GM19238 (cell line): Measurements from ENCODE around the gene POLA2.
"Not testable (repeated sequence)": the region's sequence is repeated elsewhere in the genome, so short reads cannot be mapped to it uniquely, and the experiment has no call there.

Source experiments
- DNase-seq: peaks from one replicate; pipeline ENCODE4 v3.0.0; 2011; ENCODE audit warnings: low spot score; ENCODE audit not compliant: insufficient read length

The POLA2 gene

GRCh38 chr11:65242389-65242788 lies 19.4 kb upstream of the POLA2 start:
- no peak for DNase-seq

DNA sequence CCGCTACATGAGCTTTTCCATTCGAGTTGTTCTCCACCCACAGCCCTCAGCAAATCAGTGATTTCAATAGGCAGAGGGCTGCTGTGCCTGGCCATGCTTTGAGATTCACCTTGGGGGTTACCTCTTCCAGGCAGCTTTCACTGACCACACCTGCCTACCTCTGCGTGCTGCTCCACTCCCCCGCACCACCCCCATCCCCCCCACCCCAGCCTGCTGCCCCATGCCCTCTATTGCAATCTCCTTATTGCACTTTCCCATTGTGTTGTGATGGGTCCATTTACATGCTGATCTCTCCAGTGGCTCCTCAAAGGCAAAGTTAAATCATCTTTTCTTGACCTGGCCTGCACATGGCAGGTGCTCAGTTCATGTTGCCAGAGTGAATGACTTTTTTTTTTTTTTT lies 18.0 kb upstream of the POLA2 start:
- no peak for DNase-seq

DNA sequence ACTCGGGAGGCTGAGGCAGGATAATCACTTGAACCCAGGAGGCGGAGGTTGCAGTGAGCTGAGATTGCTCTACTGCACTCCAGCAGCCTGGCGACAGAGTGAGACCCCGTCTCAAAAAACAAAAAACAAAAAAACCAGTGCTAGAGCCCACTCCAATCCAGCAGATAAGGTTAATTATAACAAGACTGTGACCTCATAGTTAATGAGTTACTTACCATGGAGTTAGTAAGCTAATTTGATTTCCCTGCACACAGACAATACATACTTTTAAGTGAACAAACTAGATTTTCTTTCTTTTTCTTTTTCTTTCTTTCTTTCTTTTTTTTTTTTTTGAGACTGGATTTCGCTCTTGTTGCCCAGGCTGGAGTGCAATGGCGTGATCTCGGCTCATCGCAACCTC lies 16.7 kb upstream of the POLA2 start:
- DNase-seq, result not testable (repeated sequence)

- DNase-seq, result no peak
These were observed 15.3 kb upstream of the POLA2 start for GRCh38 chr11:65246506-65246905.

DNA sequence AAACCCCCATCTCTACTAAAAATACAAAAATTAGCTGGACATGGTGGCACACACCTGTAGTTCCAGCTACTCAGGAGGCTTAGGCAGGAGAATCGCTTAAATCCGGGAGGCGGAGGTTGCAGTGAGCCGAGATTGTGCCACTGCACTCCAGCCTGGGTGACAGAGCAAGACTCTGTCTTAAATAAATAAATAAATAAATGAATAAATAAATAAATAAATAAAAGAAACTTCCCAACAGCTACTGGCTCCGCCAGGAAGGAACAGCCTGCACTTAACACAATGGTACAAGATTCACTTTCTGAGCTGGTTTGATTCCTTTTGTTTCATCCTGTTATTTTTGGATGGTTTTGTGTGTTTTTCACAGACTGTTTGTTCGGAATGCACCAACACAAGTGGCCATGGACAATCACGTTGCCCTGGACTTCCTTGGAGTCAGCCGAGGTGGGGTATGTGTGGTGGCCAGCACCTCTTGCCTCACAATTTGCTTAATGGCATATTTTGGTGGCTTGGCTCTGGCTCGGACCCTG lies 13.5 kb upstream of the POLA2 start:
- DNase-seq, result not testable (repeated sequence)

DNA sequence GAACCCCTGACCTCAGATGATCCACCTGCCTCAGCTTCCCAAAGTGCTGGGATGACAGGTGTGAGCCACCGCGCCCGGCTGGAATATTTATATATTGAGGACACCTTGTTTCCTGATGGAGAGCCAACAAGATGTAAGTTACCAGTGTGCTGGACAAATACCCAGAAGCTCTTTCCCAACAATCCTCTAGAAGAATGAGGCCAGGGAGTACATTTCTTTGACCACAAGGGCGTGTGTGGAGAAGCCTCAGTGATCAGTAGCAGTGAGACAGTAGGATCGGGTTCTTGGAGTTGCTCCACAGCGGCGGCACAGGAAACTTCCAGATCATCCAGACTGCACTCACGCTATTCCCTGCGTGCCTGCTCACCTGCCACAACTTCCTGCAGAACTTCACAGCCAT lies 10.3 kb upstream of the POLA2 start:
- no peak for DNase-seq

GRCh38 chr11:65254724-65255123 lies 7.0 kb upstream of the POLA2 start:
- DNase-seq, result no peak

- no peak for DNase-seq
These were observed 2.8 kb upstream of the POLA2 start for GRCh38 chr11:65258988-65259387.

GRCh38 chr11:65260302-65260701 lies 1.5 kb upstream of the POLA2 start:
- no peak for DNase-seq

GRCh38 chr11:65260756-65261590 lies 789 bp upstream of the POLA2 start:
- no peak for DNase-seq

DNA sequence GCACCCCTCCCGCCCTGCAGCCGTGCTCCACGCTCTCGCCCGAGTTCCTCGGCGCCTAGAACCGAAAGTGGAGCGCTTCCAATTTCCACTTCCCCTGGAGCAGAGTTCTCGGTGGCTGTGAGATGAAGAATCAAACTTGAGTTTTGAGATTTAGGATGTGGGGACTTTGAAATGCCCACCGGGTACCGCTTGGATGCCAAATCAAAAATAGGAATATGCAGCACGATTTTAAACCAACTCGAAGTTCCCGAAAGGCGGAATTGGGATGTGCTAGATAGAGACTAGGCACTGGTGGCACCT lies 569 bp downstream of the POLA2 start:
- no peak for DNase-seq

DNA sequence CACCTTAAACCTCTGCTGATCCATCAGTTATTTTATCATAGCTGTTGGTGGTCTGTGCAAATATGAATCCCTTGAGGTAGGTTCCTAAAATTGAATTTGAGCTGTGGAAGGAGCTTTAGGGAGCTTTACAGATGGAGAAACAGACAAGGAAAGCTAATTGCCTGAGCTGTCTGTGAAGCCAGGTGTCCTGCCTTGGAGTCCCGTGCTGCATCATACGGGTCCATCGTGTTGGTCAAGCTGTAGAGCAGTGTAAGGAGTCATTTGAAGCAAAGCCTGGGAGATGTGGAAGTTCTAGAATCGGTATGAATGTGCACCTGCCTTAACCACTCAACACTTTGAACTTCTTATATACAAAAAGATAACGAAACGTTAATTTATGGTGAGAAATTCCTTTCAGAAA lies 1.0 kb downstream of the POLA2 start:
- no peak for DNase-seq

GRCh38 chr11:65264747-65265146 lies 3.0 kb downstream of the POLA2 start:
- not testable (repeated sequence) for DNase-seq

- no peak for DNase-seq
These were observed 4.4 kb downstream of the POLA2 start for GRCh38 chr11:65266210-65266609.

GRCh38 chr11:65274735-65275682 lies 13.2 kb downstream of the POLA2 start:
- DNase-seq, result no peak

DNA sequence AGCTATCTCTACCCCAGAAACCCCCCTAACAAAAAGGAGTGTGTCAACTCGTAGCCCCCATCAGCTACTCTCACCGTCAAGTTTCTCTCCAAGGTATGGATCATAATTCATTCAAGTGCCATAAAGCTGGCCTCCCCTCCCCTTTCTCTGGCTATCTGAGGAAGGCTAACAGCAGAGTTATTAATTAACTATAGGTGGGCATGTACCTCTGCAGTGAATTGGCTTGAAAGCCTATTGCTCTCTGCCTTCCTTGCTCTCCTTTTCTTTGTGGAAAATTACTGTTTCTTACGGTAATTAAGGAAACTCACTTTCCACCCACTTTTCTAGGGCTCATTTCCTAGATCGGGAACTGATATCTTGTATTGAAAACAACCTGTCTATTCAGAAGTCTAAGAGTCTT lies 14.1 kb downstream of the POLA2 start:
- no peak for DNase-seq

DNA sequence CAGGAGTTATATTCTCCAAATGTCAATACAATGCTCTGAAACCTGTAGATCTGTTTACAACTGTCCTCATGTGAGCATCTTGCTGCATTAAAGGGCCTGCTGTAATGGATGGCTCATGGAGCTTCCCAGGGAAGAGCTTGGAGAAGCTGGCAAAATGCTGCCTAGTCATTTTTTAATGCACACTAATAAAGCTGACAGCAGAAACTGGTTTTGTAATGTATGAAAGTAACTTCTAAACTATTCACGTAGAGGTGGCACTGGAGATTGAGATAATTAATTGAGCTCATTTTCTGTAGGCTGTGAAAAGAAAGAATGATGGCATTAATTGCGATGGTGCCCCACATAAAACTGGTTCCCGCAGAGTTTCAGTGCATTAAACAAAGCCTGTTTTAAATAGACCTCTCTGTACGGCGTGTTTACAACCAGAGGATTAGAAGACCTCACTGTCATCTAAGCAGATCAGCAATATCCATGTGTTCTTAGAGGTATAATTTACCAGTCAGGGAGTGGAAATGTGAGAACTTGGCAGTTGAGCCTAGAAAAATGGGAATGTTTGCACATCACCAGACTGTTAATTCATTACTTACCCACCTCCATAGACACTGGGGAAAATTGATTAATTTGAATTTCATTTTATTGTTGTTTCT lies 16.0 kb downstream of the POLA2 start:
- no peak for DNase-seq

DNA sequence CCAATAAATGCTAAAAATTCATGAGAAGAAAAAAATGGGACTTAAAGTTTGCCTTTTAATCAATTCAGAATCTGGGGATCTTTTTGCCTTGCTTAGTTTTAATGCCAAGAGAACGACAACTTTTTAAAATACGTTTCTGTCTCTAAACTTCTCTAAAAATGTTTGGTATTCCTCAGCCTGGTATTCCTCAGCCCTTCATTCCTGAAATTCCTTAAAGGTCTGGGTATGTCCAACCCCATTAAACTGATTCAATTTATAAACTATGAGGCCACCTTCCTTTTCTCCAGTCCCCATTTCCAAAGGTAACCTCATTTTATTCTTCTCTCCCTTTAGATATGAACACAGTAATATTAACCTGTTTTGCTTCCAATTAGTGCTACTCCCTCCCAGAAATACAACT lies 16.6 kb downstream of the POLA2 start:
- DNase-seq, result no peak

DNA sequence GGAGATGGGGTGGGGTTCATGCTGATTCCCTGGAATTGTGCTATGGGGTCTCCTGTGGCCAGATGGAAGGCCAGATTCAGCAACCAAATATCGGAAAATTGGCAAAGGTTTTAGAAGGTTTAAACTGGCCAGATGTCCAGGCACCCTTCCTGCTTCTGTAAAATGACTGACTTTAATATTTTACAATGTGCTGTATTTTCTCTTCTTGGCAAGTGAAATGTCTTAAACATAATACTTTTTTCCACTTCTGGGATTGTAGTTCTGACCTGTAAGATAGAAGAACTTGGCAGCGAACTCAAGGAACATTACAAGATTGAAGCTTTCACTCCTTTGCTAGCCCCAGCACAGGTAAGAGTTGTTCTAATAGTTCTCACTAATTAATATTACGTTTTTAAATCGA lies 17.5 kb downstream of the POLA2 start:
- DNase-seq, result no peak

- DNase-seq, result no peak
These were observed 18.1 kb downstream of the POLA2 start for GRCh38 chr11:65279741-65280440.

DNA sequence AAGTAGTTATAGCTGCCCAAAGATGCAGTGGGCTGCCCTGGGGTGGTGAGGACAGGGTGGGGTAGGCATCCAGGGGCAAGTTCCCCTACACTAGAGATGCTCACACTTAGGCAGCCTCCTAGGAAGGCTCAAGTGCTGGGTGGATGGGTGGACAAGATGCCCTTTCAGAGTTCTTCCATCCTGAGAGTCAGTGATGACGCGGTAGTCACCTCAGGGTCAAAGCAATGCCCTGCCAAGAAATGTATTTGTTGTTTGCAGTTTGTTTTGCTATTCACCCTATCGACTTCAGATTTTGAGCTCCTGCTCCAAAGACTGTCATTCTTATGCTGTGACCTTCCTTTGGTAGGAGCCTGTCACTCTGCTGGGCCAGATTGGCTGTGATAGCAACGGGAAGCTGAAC lies 18.9 kb downstream of the POLA2 start:
- DNase-seq, result no peak
